K562 (cell line): Measurements from ENCODE around the gene MYO3B. TPM values are rescaled to one million over a fixed set of nuclear protein-coding genes. Genes with fewer than 3 reads are reported as not detected.

Experiments
- ESRRA ChIP-seq: fragments of 450-650 bp; IDR thresholded peaks from 2 replicates; pipeline ENCODE4 v1.6.1; 2014; ENCODE audit warnings: low read depth, mild to moderate bottlenecking, moderate library complexity, borderline replicate concordance
- LARP7 ChIP-seq: fragments of 450-650 bp; IDR thresholded peaks from 2 replicates; pipeline ENCODE4 v1.6.1; 2016
- RUNX1 ChIP-seq: sonication (generic); IDR thresholded peaks from 2 replicates; pipeline ENCODE4 v1.6.1; 2016; ENCODE audit warnings: antibody characterized with exemption, low read depth
- polyA plus RNA-seq, 8 experiments: library from polyadenylated mRNA; depleted of rRNA in 4 of 8; stranded (reverse) in 5 of 8; unstranded in 3 of 8; fragments of >200 nt; fragmentation: Nextera tagmentation in 2 of 8; fragmentation: Illumina TruSeq in 1 of 8; extraction: Ambion mirVana in 2 of 8; extraction: Trizol in 1 of 8; gene quantifications; 2 replicates each; pipeline versions ENCODE4 v1.2.1 to v1.2.3, GENCODE V29; 2011 to 2014; ENCODE audit warnings: inconsistent platforms in 1 of 8, missing spikeins in 1 of 8
- total RNA-seq, 7 experiments: library from RNA; depleted of rRNA in 6 of 7; stranded (reverse); fragments of >200 nt in 6 of 7; fragmentation: Illumina TruSeq in 2 of 7; extraction: Trizol in 2 of 7; gene quantifications; 2 replicates each; pipeline versions ENCODE4 v1.2.1 to v1.2.3, GENCODE V29; 2011 to 2021; ENCODE audit warnings: low replicate concordance in 1 of 7
- TF ChIP-seq, protein P1 (sequence below): fragments of 450-650 bp; IDR thresholded peaks from 2 replicates; pipeline ENCODE4 v1.6.1; 2016; ENCODE audit warnings: low read depth

MYO3B gene
- total and polyA plus RNA-seq, 9 of the 15 experiments (the other 6 are each of a cell fraction or from before 2014, with no cell fraction given), result 2.7 to 6.5 (median 3.6) TPM

DNA sequence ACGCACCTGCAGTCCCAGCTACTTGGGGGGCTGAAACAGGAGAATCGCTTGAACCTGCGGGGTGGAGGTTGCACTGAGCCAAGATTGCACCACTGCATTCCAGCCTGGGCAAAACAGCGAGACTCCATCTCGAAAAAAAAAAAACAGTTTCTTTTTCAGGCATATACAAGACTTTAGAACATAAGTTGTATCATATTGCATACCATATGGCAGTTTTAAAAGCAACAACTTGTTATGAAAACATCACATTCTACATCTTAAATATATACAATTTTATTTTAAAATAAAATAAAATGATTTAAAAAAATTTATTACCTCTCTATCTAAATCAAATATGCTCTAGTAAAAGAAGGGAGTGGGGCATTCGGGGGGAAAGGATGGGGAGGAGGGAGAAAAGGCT, 497.8 kb downstream of the MYO3B start (continued):
- no peak for TF ChIP-seq ESRRA
- no peak for TF ChIP-seq RUNX1
- no peak for TF ChIP-seq LARP7
- TF ChIP-seq, protein P1, sequence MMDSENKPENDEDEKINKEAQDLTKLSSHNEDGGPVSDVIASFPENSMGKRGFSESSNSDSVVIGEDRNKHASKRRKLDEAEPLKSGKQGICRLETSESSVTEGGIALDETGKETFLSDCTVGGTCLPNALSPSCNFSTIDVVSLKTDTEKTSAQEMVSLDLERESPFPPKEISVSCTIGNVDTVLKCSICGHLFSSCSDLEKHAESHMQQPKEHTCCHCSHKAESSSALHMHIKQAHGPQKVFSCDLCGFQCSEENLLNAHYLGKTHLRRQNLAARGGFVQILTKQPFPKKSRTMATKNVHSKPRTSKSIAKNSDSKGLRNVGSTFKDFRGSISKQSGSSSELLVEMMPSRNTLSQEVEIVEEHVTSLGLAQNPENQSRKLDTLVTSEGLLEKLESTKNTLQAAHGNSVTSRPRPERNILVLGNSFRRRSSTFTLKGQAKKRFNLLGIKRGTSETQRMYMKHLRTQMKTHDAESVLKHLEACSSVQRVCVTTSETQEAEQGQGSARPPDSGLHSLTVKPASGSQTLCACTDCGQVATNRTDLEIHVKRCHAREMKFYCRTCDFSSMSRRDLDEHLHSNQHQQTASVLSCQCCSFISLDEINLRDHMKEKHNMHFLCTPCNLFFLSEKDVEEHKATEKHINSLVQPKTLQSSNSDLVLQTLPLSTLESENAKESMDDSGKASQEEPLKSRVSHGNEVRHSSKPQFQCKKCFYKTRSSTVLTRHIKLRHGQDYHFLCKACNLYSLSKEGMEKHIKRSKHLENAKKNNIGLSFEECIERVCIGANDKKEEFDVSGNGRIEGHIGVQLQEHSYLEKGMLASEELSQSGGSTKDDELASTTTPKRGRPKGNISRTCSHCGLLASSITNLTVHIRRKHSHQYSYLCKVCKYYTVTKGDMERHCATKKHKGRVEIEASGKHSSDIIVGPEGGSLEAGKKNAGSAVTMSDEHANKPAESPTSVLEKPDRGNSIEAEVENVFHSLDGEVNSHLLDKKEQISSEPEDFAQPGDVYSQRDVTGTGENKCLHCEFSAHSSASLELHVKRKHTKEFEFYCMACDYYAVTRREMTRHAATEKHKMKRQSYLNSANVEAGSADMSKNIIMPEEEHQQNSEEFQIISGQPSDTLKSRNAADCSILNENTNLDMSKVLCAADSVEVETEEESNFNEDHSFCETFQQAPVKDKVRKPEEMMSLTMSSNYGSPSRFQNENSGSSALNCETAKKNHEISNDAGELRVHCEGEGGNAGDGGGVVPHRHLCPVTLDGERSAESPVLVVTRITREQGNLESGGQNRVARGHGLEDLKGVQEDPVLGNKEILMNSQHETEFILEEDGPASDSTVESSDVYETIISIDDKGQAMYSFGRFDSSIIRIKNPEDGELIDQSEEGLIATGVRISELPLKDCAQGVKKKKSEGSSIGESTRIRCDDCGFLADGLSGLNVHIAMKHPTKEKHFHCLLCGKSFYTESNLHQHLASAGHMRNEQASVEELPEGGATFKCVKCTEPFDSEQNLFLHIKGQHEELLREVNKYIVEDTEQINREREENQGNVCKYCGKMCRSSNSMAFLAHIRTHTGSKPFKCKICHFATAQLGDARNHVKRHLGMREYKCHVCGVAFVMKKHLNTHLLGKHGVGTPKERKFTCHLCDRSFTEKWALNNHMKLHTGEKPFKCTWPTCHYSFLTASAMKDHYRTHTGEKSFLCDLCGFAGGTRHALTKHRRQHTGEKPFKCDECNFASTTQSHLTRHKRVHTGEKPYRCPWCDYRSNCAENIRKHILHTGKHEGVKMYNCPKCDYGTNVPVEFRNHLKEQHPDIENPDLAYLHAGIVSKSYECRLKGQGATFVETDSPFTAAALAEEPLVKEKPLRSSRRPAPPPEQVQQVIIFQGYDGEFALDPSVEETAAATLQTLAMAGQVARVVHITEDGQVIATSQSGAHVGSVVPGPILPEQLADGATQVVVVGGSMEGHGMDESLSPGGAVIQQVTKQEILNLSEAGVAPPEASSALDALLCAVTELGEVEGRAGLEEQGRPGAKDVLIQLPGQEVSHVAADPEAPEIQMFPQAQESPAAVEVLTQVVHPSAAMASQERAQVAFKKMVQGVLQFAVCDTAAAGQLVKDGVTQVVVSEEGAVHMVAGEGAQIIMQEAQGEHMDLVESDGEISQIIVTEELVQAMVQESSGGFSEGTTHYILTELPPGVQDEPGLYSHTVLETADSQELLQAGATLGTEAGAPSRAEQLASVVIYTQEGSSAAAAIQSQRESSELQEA, result no peak
